Breast epithelium (tissue), 4 donors: ENCODE data around the gene SULT6B1. TPM values are rescaled to one million over a fixed set of nuclear protein-coding genes. Genes with fewer than 3 reads are reported as not detected.
A peak's percentile ranks its signal among the peaks of the same experiment; 100 is the strongest.

Source experiments
- DNase-seq, 2 donors: peaks; one replicate each; pipeline ENCODE4 v3.0.0-alpha.2; 2019; ENCODE audit warnings: low spot score in 2 of 2
- H3K27ac ChIP-seq, 2 donors: fragments of 200-600 bp; sonication (generic) in 1 of 2; one replicate each; pipeline ENCODE4 v1.5.1; 2016 to 2019; ENCODE audit warnings: mild to moderate bottlenecking in 1 of 2
- H3K27me3 ChIP-seq, 2 donors: fragments of 200-600 bp; sonication (generic) in 1 of 2; one replicate each; pipeline versions ENCODE4 v1.5.1 to v1.6.0; 2017 to 2019; ENCODE audit warnings: control low read depth in 1 of 2, mild to moderate bottlenecking in 1 of 2
- H3K36me3 ChIP-seq: fragments of 200-600 bp; one replicate; pipeline ENCODE4 v1.5.1; 2019
- H3K4me1 ChIP-seq, 2 donors: fragments of 200-600 bp; sonication (generic); one replicate each; pipeline ENCODE4 v1.5.1; 2016 to 2019; ENCODE audit warnings: control low read depth in 1 of 2
- H3K4me3 ChIP-seq, 3 donors: fragments of 200-600 bp; sonication (generic); 1 replicate in 2 of 3; 2 replicates in 1 of 3; pipeline ENCODE4 v1.5.1; 2016 to 2019; ENCODE audit warnings: mild to moderate bottlenecking in 3 of 3, moderate library complexity in 2 of 3
- H3K9me3 ChIP-seq, 2 donors: fragments of 200-600 bp; sonication (generic) in 1 of 2; one replicate each; pipeline ENCODE4 v1.5.1; 2016 to 2019; ENCODE audit warnings: control low read depth in 1 of 2
- POLR2A ChIP-seq: fragments of 450-650 bp; IDR thresholded peaks from one replicate; pipeline ENCODE4 v1.6.1; 2016; ENCODE audit warnings: antibody characterized with exemption, mild to moderate bottlenecking, moderate library complexity
- POLR2AphosphoS5 ChIP-seq, 3 donors: sonication (generic); formaldehyde crosslinking; IDR thresholded peaks; one replicate each; pipeline ENCODE4 v1.6.1; 2017; ENCODE audit warnings: antibody characterized with exemption in 3 of 3
- intact Hi-C: fragments of 100-400 bp; cut with DNase I; formaldehyde crosslinking; loops from one replicate; pipeline ENCODE4 v1.15.1; 2023; ENCODE audit warnings: low total_unique reads
- total RNA-seq, 3 donors: library from RNA; depleted of rRNA; stranded (reverse); fragments of >200 nt; gene quantifications; one replicate each; pipeline ENCODE4 v1.1.0, GENCODE V29; 2016
- TF ChIP-seq, protein P1 (sequence below), 3 donors: fragments of 450-650 bp; IDR thresholded peaks; one replicate each; pipeline ENCODE4 v1.5.1; 2016 to 2017; ENCODE audit warnings: antibody characterized with exemption in 3 of 3, mild to moderate bottlenecking in 3 of 3, moderate library complexity in 3 of 3

Gene SULT6B1
- total RNA-seq, 3 donors from 2014 or later = not detected

DNA sequence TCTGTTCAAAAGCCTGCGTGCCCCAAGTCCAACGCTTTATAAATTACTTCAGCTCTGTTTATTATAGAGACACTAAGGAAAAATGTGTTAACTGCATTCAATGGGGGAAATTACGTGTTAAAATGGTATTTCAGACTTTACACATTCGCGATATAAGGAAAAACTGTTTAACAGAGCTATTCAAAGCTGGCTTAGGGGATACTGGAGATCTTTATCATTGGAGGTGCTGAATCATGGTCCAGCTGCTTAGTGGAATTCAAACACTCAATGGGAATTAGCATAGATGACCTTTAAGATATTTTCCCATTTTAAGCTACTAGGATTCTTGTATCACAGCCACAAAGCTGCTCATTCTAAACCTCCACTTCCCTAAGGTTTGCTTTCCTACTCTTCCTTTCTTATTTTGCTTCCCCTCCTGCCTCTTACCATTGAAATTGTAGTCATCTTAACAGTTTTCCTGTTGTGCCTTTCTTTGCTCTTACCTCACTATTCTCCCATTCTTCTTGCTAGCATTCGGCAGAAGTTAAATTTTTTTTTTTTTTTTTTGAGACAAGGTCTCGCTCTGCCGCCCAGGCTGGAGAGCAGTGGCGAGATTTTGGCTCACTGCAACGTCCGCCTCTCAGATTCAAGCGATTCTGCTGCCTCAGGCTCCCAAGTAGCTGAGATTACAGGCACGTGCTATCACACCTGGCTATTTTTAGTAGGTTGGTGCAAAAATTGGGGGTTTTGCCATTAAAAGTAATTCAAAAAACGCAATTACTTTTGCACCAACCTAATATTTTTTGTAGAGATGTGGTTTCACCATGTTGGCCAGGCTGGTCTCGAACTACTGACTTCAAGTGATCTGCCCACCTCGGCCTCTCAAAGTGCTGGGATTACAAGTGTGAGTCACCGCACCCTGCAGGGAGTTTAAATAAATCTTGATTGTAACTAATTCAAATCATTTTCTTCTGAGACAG lies 6.5 kb downstream of the SULT6B1 start:
- H3K27me3 ChIP-seq = no peaks in the 10 kb centered on the region
- intact Hi-C loops = no loop called here
- no peak overlapping the region for H3K27ac ChIP-seq
- TF ChIP-seq POLR2A (no peak), POLR2AphosphoS5 (IDR thresholded peaks at IDR 0.05) (no peak)
- TF ChIP-seq, protein P1, sequence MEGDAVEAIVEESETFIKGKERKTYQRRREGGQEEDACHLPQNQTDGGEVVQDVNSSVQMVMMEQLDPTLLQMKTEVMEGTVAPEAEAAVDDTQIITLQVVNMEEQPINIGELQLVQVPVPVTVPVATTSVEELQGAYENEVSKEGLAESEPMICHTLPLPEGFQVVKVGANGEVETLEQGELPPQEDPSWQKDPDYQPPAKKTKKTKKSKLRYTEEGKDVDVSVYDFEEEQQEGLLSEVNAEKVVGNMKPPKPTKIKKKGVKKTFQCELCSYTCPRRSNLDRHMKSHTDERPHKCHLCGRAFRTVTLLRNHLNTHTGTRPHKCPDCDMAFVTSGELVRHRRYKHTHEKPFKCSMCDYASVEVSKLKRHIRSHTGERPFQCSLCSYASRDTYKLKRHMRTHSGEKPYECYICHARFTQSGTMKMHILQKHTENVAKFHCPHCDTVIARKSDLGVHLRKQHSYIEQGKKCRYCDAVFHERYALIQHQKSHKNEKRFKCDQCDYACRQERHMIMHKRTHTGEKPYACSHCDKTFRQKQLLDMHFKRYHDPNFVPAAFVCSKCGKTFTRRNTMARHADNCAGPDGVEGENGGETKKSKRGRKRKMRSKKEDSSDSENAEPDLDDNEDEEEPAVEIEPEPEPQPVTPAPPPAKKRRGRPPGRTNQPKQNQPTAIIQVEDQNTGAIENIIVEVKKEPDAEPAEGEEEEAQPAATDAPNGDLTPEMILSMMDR (IDR thresholded peaks at IDR 0.05) = no peak
- H3K4me3 ChIP-seq = no peak overlapping the region
- DNase-seq = no peak
- H3K36me3 ChIP-seq = no peaks in the 10 kb centered on the region
- no peaks in the 10 kb centered on the region for H3K9me3 ChIP-seq
- H3K4me1 ChIP-seq = no peaks in the 10 kb centered on the region

DNA sequence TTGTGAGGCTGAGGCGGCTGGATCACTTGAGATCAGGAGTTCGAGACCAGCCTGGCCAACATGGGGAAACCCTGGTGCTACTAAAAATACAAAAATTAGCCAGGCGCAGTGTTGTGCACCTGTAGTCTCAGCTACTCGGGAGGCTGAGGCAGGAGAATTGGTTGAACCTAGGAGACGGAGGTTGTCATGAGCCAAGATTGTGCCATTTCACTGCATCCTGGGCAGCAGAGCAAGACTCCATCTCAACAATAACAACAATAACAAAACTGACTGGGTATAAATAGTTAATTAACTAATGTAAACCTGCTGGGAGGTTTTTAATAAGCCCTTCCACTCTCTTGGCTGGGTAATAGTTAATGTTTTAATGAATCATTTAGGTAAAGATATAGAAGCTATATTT lies 7.8 kb downstream of the SULT6B1 start:
- peak overlapping the region; percentile 1 to 50 for H3K27ac ChIP-seq
- H3K9me3 ChIP-seq = no peaks in the 10 kb centered on the region
- no peak for DNase-seq
- intact Hi-C loops = no loop called here
- TF ChIP-seq, protein P1 (IDR thresholded peaks at IDR 0.05) = no peak
- TF ChIP-seq POLR2AphosphoS5 (IDR thresholded peaks at IDR 0.05) (no peak), POLR2A (no peak)
- H3K4me3 ChIP-seq = no peak overlapping the region
- no peaks in the 10 kb centered on the region for H3K27me3 ChIP-seq
- H3K4me1 ChIP-seq = no peaks in the 10 kb centered on the region
- no peaks in the 10 kb centered on the region for H3K36me3 ChIP-seq

DNA sequence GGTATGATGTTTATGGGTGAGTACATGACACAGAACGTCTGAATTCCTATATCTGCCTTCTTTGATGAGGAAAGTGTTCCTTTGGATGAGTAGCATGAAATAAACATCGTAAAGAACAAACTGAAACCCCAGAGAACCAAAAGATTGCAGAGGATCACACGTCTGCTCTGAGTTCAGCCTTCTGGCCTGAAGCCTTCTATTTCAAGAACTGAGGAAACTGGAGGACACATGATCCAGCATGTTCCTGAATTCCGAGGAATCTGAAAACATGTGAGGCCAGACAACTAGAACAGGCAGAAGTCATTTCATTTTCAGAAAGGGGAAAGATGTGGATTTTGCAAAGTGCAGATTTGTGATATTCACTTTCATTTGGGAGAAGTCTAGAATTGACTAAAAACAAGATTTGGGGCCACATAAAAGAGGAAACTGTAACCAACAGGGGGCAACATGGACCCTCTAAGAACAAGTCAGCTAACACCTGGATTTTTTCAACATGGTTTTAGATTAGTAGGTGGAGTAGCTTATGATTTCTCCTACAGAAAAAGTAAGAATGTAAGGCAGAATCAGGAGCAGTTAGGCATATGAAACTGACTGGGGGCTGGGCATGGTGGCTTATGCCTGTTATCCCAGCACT lies 8.3 kb downstream of the SULT6B1 start:
- Histone ChIP-seq H3K27me3 (no peaks in the 10 kb centered on the region), H3K27ac (peak overlapping the region; percentile 1 to 69), H3K4me1 (no peaks in the 10 kb centered on the region), H3K9me3 (no peaks in the 10 kb centered on the region), H3K36me3 (no peaks in the 10 kb centered on the region), H3K4me3 (no peak overlapping the region)
- intact Hi-C loops = no loop called here
- TF ChIP-seq, protein P1 (IDR thresholded peaks at IDR 0.05) = no peak
- TF ChIP-seq POLR2AphosphoS5 (IDR thresholded peaks at IDR 0.05) (no peak), POLR2A (no peak)
- DNase-seq = no peak

DNA sequence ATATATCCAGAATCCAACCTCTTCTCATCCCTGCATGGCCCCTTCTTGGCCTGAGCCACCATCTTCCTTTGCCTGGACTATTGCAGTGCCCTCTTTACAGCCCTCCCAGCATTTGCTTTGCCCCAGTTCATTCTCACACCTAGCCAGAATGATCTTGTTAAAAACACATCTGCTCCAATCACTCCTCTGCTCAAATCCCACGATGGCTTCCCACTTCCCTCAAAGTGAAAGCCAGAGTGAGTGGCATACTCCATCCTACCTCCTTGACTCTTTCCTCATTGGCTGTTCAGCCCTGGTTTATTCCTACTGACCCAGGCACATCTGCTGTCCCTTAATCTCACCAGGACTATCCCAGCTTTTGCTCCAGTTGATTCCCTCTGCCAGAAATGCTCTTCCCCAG lies 14.7 kb downstream of the SULT6B1 start:
- no peak for DNase-seq
- intact Hi-C loops = no loop called here
- TF ChIP-seq POLR2AphosphoS5 (IDR thresholded peaks at IDR 0.05) = no peak
- TF ChIP-seq POLR2A = no peak
- TF ChIP-seq, protein P1 (IDR thresholded peaks at IDR 0.05) = no peak

DNA sequence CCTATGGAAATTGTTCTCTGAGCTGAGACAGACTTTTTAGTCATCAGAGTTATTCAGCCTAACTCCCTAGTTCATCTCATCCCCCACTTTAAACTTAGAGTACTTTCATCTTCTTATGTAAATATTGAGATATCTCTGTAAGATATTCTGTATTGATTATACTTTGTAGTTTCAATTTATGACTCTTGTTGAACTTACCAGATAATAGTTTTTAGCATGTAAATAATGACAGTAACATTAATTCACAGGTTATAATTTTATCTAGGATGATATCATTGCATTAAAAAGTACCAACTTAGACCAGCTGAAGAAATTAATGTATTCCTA lies 16.9 kb downstream of the SULT6B1 start:
- no peak overlapping the region for H3K27ac ChIP-seq
- intact Hi-C loops = no loop called here
- TF ChIP-seq POLR2A (no peak), POLR2AphosphoS5 (IDR thresholded peaks at IDR 0.05) (no peak)
- TF ChIP-seq, protein P1 (IDR thresholded peaks at IDR 0.05) = no peak
- no peaks in the 10 kb centered on the region for H3K4me1 ChIP-seq
- no peaks in the 10 kb centered on the region for H3K9me3 ChIP-seq
- no peaks in the 10 kb centered on the region for H3K27me3 ChIP-seq
- no peak overlapping the region for H3K4me3 ChIP-seq
- H3K36me3 ChIP-seq = no peaks in the 10 kb centered on the region
- DNase-seq = no peak

More for the DNA sequence above, 14.7 kb downstream of the SULT6B1 start:
- Histone ChIP-seq H3K27me3 (no peaks in the 10 kb centered on the region), H3K4me1 (no peaks in the 10 kb centered on the region), H3K9me3 (no peaks in the 10 kb centered on the region), H3K4me3 (no peak overlapping the region), H3K36me3 (no peaks in the 10 kb centered on the region), H3K27ac (no peak overlapping the region)
